ENCODE results near the gene ARL14EPL. TPM values are rescaled to one million over a fixed set of nuclear protein-coding genes. Genes with fewer than 3 reads are reported as not detected.

ARL14EPL gene
- total RNA-seq, 1 donor from 2014 or later, result 0.25 TPM

DNA sequence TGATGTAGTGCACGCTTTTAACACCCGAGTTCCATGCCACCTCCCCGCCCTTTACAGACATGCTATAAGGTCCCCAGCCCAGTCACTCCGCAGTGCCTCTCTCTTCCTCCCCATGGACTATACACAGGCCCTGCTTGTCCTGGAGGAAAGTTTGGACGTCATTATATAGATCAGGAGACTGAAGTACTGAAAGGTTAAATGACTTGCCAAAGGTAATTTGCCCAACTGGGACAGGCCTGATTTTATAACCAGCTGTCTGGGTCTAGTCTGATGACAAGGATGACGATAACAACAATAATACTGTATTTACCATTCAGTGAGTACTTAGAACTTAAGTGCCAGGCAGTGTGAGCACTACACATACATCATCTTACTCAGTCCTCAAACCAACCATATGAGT, 36.9 kb upstream of the ARL14EPL start:
- TF ChIP-seq CTCF (IDR thresholded peaks at IDR 0.05; ENCODE audit: unreplicated experiment), result no peak
- DNase-seq (ENCODE audit: low spot score in 2 of 2, unreplicated experiment in 2 of 2), result no peak
- Mint-ChIP-seq H3K4me1 (no peaks in the 10 kb centered on the region), H3K36me3 (no peaks in the 10 kb centered on the region), H3K9me3 (no peaks in the 10 kb centered on the region), H3K4me3 (no peak overlapping the region), H3K27ac (no peak overlapping the region), H3K27me3 (ENCODE audit: low read depth) (peaks cover 31% of the 10 kb centered on the region)

DNA sequence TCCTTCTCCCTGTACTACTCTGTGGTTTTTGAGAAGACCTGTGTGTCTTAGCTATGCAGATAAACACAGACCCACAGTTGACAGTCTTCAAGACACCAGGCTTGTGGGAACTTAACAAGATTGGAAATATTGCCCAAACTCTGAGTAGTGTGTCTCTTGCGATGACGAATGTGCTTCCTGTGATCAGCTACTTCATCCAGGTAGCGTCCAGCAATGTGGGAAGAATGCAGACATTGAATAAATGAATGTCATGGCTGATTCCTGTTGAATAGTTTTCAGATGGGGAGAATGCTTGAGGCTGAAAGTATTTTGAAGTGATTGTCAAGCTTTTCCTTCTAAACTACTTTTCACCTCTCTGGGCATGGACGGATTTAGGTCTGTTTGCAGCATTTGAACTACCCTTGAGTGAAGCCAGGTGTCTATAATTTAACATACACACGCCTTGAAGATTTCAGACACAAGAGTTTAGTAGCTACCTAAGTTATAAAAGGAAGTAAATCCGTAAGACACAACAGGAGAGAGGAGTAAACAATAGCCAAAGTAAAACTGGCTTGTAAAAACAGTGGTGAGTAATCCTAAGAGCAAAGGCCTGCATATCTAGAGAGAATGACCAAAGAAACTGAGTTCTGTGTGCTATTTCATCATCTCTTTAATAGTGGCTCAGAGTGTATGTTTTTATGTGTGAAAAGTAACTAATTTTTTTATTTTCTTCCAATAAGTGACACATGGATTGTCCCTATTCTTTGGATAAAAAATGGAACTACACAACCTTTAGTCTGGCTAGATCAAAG, 30.0 kb upstream of the ARL14EPL start:
- Mint-ChIP-seq H3K4me3 (no peak overlapping the region), H3K4me1 (no peaks in the 10 kb centered on the region), H3K9me3 (no peaks in the 10 kb centered on the region), H3K27me3 (ENCODE audit: low read depth) (no peaks in the 10 kb centered on the region), H3K27ac (no peak overlapping the region), H3K36me3 (no peaks in the 10 kb centered on the region)
- no peak for TF ChIP-seq CTCF (IDR thresholded peaks at IDR 0.05; ENCODE audit: unreplicated experiment)
- no peak for DNase-seq (ENCODE audit: low spot score in 2 of 2, unreplicated experiment in 2 of 2)

DNA sequence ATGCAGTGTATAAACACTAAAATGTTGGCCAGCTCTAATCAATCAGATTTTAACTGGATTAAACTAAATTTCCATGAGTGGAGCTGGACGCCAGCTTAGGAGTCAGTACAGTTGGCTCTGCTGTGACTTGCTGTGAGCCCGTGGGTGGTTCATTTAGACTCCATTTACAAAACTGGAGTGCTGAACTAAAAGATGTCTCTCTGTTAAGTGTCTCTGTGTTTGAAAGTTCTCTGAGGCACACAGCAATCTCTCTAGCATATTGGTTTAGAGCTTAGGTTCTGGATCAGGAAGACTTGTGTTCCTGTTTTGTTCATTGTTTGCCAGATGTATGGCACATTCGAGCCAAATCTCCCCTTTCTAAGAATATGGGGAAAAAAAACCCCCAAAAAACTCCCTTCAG, 28.0 kb upstream of the ARL14EPL start:
- Mint-ChIP-seq H3K27ac (no peak overlapping the region), H3K36me3 (no peaks in the 10 kb centered on the region), H3K9me3 (no peaks in the 10 kb centered on the region), H3K27me3 (ENCODE audit: low read depth) (peaks cover 3% of the 10 kb centered on the region), H3K4me1 (no peaks in the 10 kb centered on the region), H3K4me3 (no peak overlapping the region)
- no peak for DNase-seq (ENCODE audit: low spot score in 2 of 2, unreplicated experiment in 2 of 2)
- TF ChIP-seq CTCF (IDR thresholded peaks at IDR 0.05; ENCODE audit: unreplicated experiment), result no peak

GRCh38 chr5:116009806-116010205, 22.5 kb upstream of the ARL14EPL start:
- Mint-ChIP-seq H3K36me3 (no peaks in the 10 kb centered on the region), H3K9me3 (no peaks in the 10 kb centered on the region), H3K27me3 (ENCODE audit: low read depth) (peaks cover 10% of the 10 kb centered on the region), H3K4me1 (no peaks in the 10 kb centered on the region), H3K4me3 (no peak overlapping the region), H3K27ac (no peak overlapping the region)
- DNase-seq (ENCODE audit: low spot score in 2 of 2, unreplicated experiment in 2 of 2), result no peak
- TF ChIP-seq CTCF (IDR thresholded peaks at IDR 0.05; ENCODE audit: unreplicated experiment), result no peak

DNA sequence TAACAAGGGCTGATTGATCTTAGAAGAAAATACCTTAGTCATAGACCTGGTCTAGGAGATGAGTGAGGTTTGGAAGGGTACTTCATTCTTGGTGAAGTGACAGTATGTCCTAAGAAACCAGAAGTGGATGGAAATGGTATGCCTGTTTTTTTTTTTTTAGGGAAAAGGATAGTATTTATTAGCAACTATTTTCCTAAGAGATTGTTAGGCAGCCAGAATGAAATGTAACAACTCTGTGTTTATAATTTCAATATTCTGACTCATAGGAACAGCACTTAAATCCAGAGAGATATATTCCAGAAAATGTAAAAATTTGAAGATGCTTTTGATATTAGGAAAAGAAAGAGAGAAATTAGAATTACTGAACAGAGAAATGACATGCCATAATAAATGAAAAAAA, 21.2 kb upstream of the ARL14EPL start:
- TF ChIP-seq CTCF (IDR thresholded peaks at IDR 0.05; ENCODE audit: unreplicated experiment), result no peak
- H3K4me1 Mint-ChIP-seq, result no peaks in the 10 kb centered on the region
- no peaks in the 10 kb centered on the region for H3K9me3 Mint-ChIP-seq
- H3K27ac Mint-ChIP-seq, result no peak overlapping the region
- H3K4me3 Mint-ChIP-seq, result no peak overlapping the region
- no peaks in the 10 kb centered on the region for H3K36me3 Mint-ChIP-seq
- DNase-seq (ENCODE audit: low spot score in 2 of 2, unreplicated experiment in 2 of 2), result no peak
- H3K27me3 Mint-ChIP-seq (ENCODE audit: low read depth), result peaks cover 10% of the 10 kb centered on the region

Measured in mesothelial cell of epicardium (in vitro differentiated cells).